ENCODE results near the gene ZNF48.
A peak's percentile ranks its signal among the peaks of the same experiment; 100 is the strongest.
"Not testable (repeated sequence)": the region's sequence is repeated elsewhere in the genome, so short reads cannot be mapped to it uniquely, and the experiment has no call there.

Gene ZNF48

DNA sequence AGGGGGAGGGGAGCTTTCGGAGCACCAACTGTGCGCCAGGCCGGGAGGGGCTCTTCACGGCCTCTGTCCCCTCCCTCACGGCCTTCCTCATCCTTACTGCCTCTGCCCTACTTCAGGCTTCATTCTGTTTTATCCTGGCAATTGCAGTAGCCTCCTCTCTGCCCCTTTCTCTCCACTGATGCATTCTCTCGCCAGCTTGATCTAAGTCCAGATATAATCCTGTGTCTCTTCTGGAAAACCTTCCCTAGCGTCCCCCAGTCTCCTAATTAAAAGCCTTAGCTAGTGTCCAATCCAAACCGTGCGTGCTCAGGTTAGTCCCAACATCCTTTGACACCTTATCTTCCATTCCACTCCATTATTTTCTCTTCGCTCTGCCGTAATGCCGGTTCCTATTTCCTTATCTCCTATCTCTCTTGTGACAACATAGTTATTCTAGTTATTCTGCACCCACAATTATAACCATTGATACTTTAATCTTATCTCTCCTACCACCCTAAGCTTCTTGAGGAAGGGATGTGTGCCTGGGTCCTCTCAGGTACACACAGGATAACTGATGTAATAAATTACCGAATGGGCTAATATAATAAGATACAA is 869 bp downstream of the ZNF48 start:
- H4K20me1 ChIP-seq (ENCODE audit: insufficient read depth): no peaks in the 10 kb centered on the region
- H3K9ac ChIP-seq: peak overlapping the region; percentile 60; the same call in 1 of the 2 replicates
- peak overlapping the region; percentile 36; the same call in 1 of the 2 replicates for H3K27ac ChIP-seq
- H3K4me2 ChIP-seq: peak overlapping the region; percentile 93
- peaks cover 13% of the 10 kb centered on the region; the same call in 1 of the 2 replicates for H3K79me2 ChIP-seq (ENCODE audit: insufficient read depth, low read depth)
- H3K4me3 ChIP-seq (IDR thresholded peaks at IDR 0.05; ENCODE audit: insufficient read depth, low read depth, low read length): no peak overlapping the region
- TF ChIP-seq, protein P1, sequence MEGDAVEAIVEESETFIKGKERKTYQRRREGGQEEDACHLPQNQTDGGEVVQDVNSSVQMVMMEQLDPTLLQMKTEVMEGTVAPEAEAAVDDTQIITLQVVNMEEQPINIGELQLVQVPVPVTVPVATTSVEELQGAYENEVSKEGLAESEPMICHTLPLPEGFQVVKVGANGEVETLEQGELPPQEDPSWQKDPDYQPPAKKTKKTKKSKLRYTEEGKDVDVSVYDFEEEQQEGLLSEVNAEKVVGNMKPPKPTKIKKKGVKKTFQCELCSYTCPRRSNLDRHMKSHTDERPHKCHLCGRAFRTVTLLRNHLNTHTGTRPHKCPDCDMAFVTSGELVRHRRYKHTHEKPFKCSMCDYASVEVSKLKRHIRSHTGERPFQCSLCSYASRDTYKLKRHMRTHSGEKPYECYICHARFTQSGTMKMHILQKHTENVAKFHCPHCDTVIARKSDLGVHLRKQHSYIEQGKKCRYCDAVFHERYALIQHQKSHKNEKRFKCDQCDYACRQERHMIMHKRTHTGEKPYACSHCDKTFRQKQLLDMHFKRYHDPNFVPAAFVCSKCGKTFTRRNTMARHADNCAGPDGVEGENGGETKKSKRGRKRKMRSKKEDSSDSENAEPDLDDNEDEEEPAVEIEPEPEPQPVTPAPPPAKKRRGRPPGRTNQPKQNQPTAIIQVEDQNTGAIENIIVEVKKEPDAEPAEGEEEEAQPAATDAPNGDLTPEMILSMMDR (conservative IDR thresholded peaks at IDR 0.05; ENCODE audit: low read depth, low read length): no peak
- peak overlapping the region; percentile 87 for H2AFZ ChIP-seq (ENCODE audit: low read depth)
- H3K36me3 ChIP-seq (ENCODE audit: insufficient read depth): 0 out of 2 replicates have a peak, but pooled peaks cover 3% of the 10 kb centered on the region
- peaks cover 14% of the 10 kb centered on the region for H3K4me1 ChIP-seq (ENCODE audit: low read depth, poor library complexity, severe bottlenecking)
- H3K27me3 ChIP-seq (ENCODE audit: insufficient read depth, low read depth): no peaks in the 10 kb centered on the region

DNA sequence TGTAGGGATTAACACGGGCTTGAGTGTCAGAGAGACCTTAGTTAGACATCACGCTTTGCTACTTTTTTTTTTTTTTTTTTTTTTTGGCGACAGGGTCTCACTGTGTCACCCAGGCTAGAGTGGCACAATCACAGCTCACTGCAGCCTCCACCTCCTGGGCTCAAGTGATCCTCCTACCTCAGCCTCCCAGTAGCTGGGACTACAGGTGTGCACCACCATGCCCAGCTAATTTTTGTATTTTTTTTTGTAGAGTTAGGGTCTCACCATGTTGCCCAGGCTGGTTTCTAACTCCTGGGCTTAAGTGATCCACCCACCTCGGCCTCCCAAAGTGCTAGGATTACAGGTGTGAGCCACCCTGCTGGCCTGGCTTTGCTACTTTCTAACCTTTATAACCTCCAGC is 1.4 kb downstream of the ZNF48 start:
- not testable (repeated sequence) for H2AFZ ChIP-seq (ENCODE audit: low read depth); H3K27ac ChIP-seq; H3K4me3 ChIP-seq (IDR thresholded peaks at IDR 0.05; ENCODE audit: insufficient read depth, low read depth, low read length); H4K20me1 ChIP-seq (ENCODE audit: insufficient read depth); H3K27me3 ChIP-seq (ENCODE audit: insufficient read depth, low read depth); H3K36me3 ChIP-seq (ENCODE audit: insufficient read depth); H3K9ac ChIP-seq
- Histone ChIP-seq H3K4me1 (ENCODE audit: low read depth, poor library complexity, severe bottlenecking) (peaks cover 14% of the 10 kb centered on the region), H3K4me2 (peak overlapping the region; percentile 93), H3K79me2 (ENCODE audit: insufficient read depth, low read depth) (peaks cover 13% of the 10 kb centered on the region; the same call in 1 of the 2 replicates)

DNA sequence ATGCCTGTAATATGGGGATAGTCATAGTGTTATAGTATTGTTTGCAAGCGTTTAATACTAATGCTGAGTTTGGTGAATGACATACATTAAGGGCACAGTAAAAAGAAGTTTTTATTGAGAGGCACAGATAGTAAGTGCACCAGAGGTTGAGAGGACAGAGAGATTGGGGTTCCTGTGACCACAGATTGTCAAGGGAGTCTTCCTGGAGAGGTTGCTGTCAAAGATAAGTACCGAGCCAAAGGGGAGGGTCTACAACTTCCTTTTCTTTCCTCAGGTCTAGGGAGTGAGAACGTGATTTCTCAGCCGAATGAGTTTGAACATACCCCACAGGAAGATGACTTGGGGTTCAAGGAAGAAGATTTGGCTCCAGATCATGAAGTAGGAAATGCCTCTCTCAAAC is 1.8 kb downstream of the ZNF48 start:
- 0 out of 2 replicates have a peak, but pooled peaks cover 3% of the 10 kb centered on the region for H3K36me3 ChIP-seq (ENCODE audit: insufficient read depth)
- no peak overlapping the region for H3K27ac ChIP-seq
- peaks cover 13% of the 10 kb centered on the region; the same call in 1 of the 2 replicates for H3K79me2 ChIP-seq (ENCODE audit: insufficient read depth, low read depth)
- no peaks in the 10 kb centered on the region for H4K20me1 ChIP-seq (ENCODE audit: insufficient read depth)
- TF ChIP-seq, protein P1 (conservative IDR thresholded peaks at IDR 0.05; ENCODE audit: low read depth, low read length): no peak
- H2AFZ ChIP-seq (ENCODE audit: low read depth): no peak overlapping the region
- peaks cover 14% of the 10 kb centered on the region for H3K4me1 ChIP-seq (ENCODE audit: low read depth, poor library complexity, severe bottlenecking)
- H3K4me3 ChIP-seq (IDR thresholded peaks at IDR 0.05; ENCODE audit: insufficient read depth, low read depth, low read length): no peak overlapping the region
- H3K4me2 ChIP-seq: peak overlapping the region; percentile 93; the same call in 1 of the 2 replicates
- H3K27me3 ChIP-seq (ENCODE audit: insufficient read depth, low read depth): no peaks in the 10 kb centered on the region
- no peak overlapping the region for H3K9ac ChIP-seq

DNA sequence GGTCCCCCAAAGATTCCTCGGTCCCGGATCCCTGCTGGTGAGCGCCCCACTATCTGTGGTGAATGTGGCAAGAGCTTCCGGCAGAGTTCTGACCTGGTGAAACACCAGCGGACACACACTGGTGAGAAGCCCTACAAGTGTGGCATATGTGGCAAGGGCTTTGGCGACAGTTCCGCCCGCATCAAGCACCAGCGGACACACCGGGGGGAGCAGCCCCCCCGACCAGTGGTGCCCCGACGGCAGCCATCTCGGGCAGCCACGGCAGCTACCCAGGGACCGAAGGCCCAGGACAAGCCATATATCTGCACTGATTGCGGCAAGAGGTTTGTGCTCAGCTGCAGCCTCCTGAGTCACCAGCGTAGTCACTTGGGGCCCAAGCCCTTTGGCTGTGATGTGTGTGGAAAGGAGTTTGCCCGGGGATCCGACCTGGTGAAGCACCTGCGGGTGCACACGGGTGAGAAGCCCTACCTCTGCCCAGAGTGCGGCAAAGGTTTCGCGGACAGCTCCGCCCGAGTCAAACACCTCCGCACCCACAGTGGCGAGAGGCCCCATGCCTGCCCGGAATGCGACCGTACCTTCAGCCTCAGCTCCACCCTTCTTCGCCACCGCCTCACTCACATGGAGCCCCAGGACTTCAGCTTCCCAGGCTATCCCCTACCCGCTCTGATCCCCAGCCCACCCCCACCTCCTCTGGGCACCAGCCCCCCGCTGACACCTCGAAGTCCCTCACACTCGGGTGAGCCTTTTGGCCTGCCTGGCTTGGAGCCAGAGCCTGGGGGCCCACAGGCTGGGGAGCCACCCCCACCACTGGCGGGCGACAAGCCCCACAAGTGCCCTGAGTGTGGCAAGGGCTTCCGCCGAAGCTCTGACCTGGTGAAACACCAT is 2.8 kb downstream of the ZNF48 start:
- H3K79me2 ChIP-seq (ENCODE audit: insufficient read depth, low read depth): peaks cover 13% of the 10 kb centered on the region; the same call in 1 of the 2 replicates
- H3K4me3 ChIP-seq (IDR thresholded peaks at IDR 0.05; ENCODE audit: insufficient read depth, low read depth, low read length): no peak overlapping the region
- H2AFZ ChIP-seq (ENCODE audit: low read depth): no peak overlapping the region
- no peak overlapping the region for H3K4me2 ChIP-seq
- H3K4me1 ChIP-seq (ENCODE audit: low read depth, poor library complexity, severe bottlenecking): peaks cover 14% of the 10 kb centered on the region
- H3K9ac ChIP-seq: no peak overlapping the region
- H3K27ac ChIP-seq: no peak overlapping the region
- H3K36me3 ChIP-seq (ENCODE audit: insufficient read depth): 0 out of 2 replicates have a peak, but pooled peaks cover 3% of the 10 kb centered on the region
- no peaks in the 10 kb centered on the region for H3K27me3 ChIP-seq (ENCODE audit: insufficient read depth, low read depth)
- TF ChIP-seq, protein P1 (conservative IDR thresholded peaks at IDR 0.05; ENCODE audit: low read depth, low read length): no peak
- no peaks in the 10 kb centered on the region for H4K20me1 ChIP-seq (ENCODE audit: insufficient read depth)
